Naive thymus-derived CD4-positive, alpha-beta T cell (primary cell): Measurements from ENCODE around the gene EOLA2. TPM values are rescaled to one million over a fixed set of nuclear protein-coding genes. Genes with fewer than 3 reads are reported as not detected.

Experiments used
- ATAC-seq: fragments of 150-1000 bp; cut with Tn5 transposase; 2 replicates; pipeline ENCODE4 v1.10.0; 2021; ENCODE audit warnings: mild to moderate bottlenecking, moderate library complexity
- CTCF ChIA-PET: fragments of 350-600 bp; sonication (Branson Sonifier 250); formaldehyde crosslinking; loops from one replicate; lab custom pipeline; 2021; ENCODE audit warnings: antibody characterized with exemption; lab: Charles Lee
- POLR2A ChIA-PET: fragments of 350-600 bp; sonication (Branson Sonifier 250); formaldehyde crosslinking; loops from one replicate; lab custom pipeline; 2021; ENCODE audit warnings: antibody characterized with exemption, inconsistent platforms; lab: Charles Lee
- DNase-seq, 9 donors: peaks; one replicate each; pipeline versions ENCODE4 v3.0.0 to v3.0.0-alpha.2; 2020 to 2022; ENCODE audit warnings: mixed read lengths in 1 of 9
- H3K27ac ChIP-seq: one replicate; pipeline ENCODE4 v1.7.0; 2013; ENCODE audit warnings: mild to moderate bottlenecking, low read depth, low read length, moderate library complexity
- H3K27me3 ChIP-seq, 2 donors: one replicate each; pipeline ENCODE4 v1.7.0; 2013; ENCODE audit warnings: low read length in 2 of 2, mild to moderate bottlenecking in 2 of 2, moderate library complexity in 2 of 2; ENCODE audit not compliant: control insufficient read depth in 2 of 2, insufficient read depth in 2 of 2
- H3K36me3 ChIP-seq, 3 experiments: 1 replicate in 2 of 3; 2 replicates in 1 of 3; pipeline ENCODE4 v1.7.0; 2013; ENCODE audit warnings: low read length in 3 of 3, mild to moderate bottlenecking in 3 of 3, moderate library complexity in 1 of 3; ENCODE audit not compliant: insufficient read depth in 3 of 3, control insufficient read depth in 2 of 3
- H3K4me1 ChIP-seq, 2 donors: one replicate each; pipeline ENCODE4 v1.7.0; 2013; ENCODE audit warnings: low read length in 2 of 2, mild to moderate bottlenecking in 2 of 2, moderate library complexity in 1 of 2; ENCODE audit not compliant: control insufficient read depth in 2 of 2, insufficient read depth in 2 of 2
- H3K4me3 ChIP-seq: 2 replicates; pipeline ENCODE4 v1.7.0; 2013; ENCODE audit warnings: mild to moderate bottlenecking, low read length
- H3K9me3 ChIP-seq, 3 experiments: 1 replicate in 2 of 3; 2 replicates in 1 of 3; pipeline ENCODE4 v1.7.0; 2013; ENCODE audit warnings: low read length in 3 of 3; ENCODE audit not compliant: control insufficient read depth in 2 of 3
- H3K27ac Mint-ChIP-seq, 9 donors: one replicate each; pipeline ENCODE4 v1.8.0; 2020 to 2022; ENCODE audit warnings: mixed read lengths in 9 of 9, mild to moderate bottlenecking in 8 of 9, moderate library complexity in 5 of 9, inconsistent platforms in 2 of 9
- H3K27me3 Mint-ChIP-seq, 5 donors: one replicate each; pipeline ENCODE4 v1.8.0; 2021 to 2022; ENCODE audit warnings: mixed read lengths in 5 of 5, mild to moderate bottlenecking in 1 of 5
- H3K36me3 Mint-ChIP-seq, 5 donors: one replicate each; pipeline ENCODE4 v1.8.0; 2020 to 2022; ENCODE audit warnings: mixed read lengths in 5 of 5, mild to moderate bottlenecking in 3 of 5, inconsistent platforms in 1 of 5
- H3K4me1 Mint-ChIP-seq, 7 donors: one replicate each; pipeline ENCODE4 v1.8.0; 2020 to 2022; ENCODE audit warnings: mixed read lengths in 7 of 7, mild to moderate bottlenecking in 3 of 7, inconsistent platforms in 1 of 7
- H3K4me3 Mint-ChIP-seq, 10 donors: one replicate each; pipeline ENCODE4 v1.8.0; 2020 to 2022; ENCODE audit warnings: mild to moderate bottlenecking in 10 of 10, mixed read lengths in 10 of 10, moderate library complexity in 6 of 10, inconsistent platforms in 2 of 10
- H3K9me3 Mint-ChIP-seq, 11 donors: one replicate each; pipeline ENCODE4 v1.8.0; 2020 to 2022; ENCODE audit warnings: mixed read lengths in 11 of 11, mild to moderate bottlenecking in 4 of 11, inconsistent platforms in 1 of 11, moderate library complexity in 1 of 11
- intact Hi-C, 2 donors: fragments of 100-400 bp; cut with micrococcal nuclease; formaldehyde crosslinking; loops; one replicate each; pipeline ENCODE4 v1.15.1; 2023
- polyA plus RNA-seq, 2 donors: library from polyadenylated mRNA; unstranded; fragments of 300-500 nt; fragmentation: Illumina TruSeq; gene quantifications; one replicate each; pipeline ENCODE4 v1.2.3, GENCODE V29; 2021
- total RNA-seq, 6 experiments: library from RNA in 5 of 6; stranded (reverse) in 5 of 6; gene quantifications; 1 replicate in 5 of 6; 2 replicates in 1 of 6; pipeline ENCODE4 v1.2.3 and lab custom pipeline; 2021 to 2026

Gene EOLA2
- total and polyA plus RNA-seq, 7 experiments from 2014 or later = 23.3 to 59.1 (median 45.3) TPM

DNA sequence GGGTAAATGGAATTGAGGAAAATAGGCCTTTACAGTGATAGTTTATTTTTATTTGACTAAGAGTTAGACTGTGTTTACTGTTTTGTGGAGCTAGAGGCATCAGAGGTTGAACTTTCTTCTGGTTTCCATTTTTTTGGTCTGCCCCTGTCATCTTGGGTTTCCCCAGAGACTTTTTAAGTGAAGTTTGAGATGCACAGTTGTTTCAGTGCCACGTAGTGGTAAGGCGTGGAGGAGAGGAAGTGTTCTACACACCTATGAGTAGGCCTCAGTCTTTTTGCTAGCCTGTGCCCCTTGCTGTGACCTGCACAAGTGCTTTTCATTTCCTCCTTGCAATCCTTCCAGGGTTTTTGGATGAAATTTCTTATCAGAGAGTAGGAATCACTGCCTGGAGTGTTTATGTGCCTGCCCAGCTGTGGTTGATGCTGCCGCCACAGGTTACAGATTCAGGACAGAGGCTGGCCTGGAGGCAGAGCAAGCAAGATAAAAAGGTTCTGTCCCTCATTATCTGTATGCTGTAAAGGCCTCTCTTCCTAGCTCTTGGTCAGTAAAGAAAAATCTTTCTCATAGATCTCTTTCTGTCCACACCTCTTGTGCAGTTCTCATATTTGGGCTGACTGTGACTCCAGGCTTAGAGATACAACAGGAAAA, 21.4 kb downstream of the EOLA2 start:
- Mint-ChIP-seq H3K4me1 (peaks cover 0 to 7% (median 0%) of the 10 kb centered on the region in 7 donors), H3K36me3 (peaks cover 0 to 9% (median 0%) of the 10 kb centered on the region in 5 donors), H3K27me3 (no peaks in the 10 kb centered on the region), H3K27ac (peak overlapping the region in 1 of 9 donors; percentile 75), H3K4me3 (no peak overlapping the region), H3K9me3 (peaks cover 0 to 9% (median 4%) of the 10 kb centered on the region in 11 donors)
- Histone ChIP-seq H3K36me3 (no peaks in the 10 kb centered on the region), H3K27me3 (no peaks in the 10 kb centered on the region), H3K27ac (no peak overlapping the region), H3K4me3 (no peak overlapping the region), H3K9me3 (no peaks in the 10 kb centered on the region), H3K4me1 (no peaks in the 10 kb centered on the region)
- DNase-seq (no peak), ATAC-seq (peak; percentile 27)
- CTCF ChIA-PET = interaction anchor here (0.6 kb wide), 1 partner anchor 442 kb away, joined by 3 read pairs; no protein-coding TSS in a partner anchor
- intact Hi-C loops = no loop called here
- POLR2A ChIA-PET = interaction anchor here (1.0 to 1.2 kb wide), 2 partner anchors 23 to 412 kb away, joined by 3 to 4 read pairs; no protein-coding TSS in a partner anchor

DNA sequence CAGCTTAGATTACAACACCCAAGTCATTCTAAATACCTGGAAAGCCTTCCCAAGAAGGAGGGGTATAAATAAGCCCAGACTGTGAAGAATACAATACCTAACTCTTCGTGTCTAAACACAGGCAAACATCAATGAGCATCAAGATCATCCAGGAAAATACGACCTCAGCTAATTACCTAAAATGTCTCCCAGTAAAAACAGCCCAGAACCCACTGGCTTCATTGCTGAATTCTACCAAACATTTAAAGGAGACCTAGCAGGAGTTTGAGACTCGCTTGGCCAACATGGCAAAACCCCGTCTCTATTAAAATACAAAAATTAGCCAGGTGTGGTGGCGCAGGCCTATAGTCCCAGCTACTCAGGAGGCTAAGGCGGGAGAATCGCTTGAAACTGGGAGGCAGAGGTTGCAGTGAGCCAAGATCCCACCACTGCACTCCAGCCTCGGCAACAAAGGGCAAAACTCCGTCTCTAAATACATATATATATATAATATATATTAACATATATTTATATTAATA, 28.1 kb downstream of the EOLA2 start:
- Histone ChIP-seq H3K4me3 (no peak overlapping the region), H3K27me3 (no peaks in the 10 kb centered on the region), H3K27ac (no peak overlapping the region), H3K4me1 (no peaks in the 10 kb centered on the region), H3K36me3 (no peaks in the 10 kb centered on the region), H3K9me3 (no peaks in the 10 kb centered on the region)
- H3K27me3 Mint-ChIP-seq = peaks cover 0 to 2% (median 0%) of the 10 kb centered on the region in 5 donors
- H3K36me3 Mint-ChIP-seq = peaks cover 0 to 9% (median 4%) of the 10 kb centered on the region in 5 donors
- peaks cover 0 to 25% (median 4%) of the 10 kb centered on the region in 11 donors for H3K9me3 Mint-ChIP-seq
- ChIA-PET POLR2A (interaction anchor here (1.2 kb wide), 1 partner anchor 28 kb away, joined by 3 read pairs; the partner anchor contains the start of gene EOLA2), CTCF (no interaction called here)
- no peak for ATAC-seq
- peaks cover 0 to 8% (median 0%) of the 10 kb centered on the region in 7 donors for H3K4me1 Mint-ChIP-seq
- peak overlapping the region in 1 of 10 donors; percentile 30 for H3K4me3 Mint-ChIP-seq
- peak in 1 of 9 donors; percentile 32 for DNase-seq
- H3K27ac Mint-ChIP-seq = peak overlapping the region in 7 of 9 donors; percentile 4 to 86 (median 46)
- intact Hi-C loops = no loop called here

DNA sequence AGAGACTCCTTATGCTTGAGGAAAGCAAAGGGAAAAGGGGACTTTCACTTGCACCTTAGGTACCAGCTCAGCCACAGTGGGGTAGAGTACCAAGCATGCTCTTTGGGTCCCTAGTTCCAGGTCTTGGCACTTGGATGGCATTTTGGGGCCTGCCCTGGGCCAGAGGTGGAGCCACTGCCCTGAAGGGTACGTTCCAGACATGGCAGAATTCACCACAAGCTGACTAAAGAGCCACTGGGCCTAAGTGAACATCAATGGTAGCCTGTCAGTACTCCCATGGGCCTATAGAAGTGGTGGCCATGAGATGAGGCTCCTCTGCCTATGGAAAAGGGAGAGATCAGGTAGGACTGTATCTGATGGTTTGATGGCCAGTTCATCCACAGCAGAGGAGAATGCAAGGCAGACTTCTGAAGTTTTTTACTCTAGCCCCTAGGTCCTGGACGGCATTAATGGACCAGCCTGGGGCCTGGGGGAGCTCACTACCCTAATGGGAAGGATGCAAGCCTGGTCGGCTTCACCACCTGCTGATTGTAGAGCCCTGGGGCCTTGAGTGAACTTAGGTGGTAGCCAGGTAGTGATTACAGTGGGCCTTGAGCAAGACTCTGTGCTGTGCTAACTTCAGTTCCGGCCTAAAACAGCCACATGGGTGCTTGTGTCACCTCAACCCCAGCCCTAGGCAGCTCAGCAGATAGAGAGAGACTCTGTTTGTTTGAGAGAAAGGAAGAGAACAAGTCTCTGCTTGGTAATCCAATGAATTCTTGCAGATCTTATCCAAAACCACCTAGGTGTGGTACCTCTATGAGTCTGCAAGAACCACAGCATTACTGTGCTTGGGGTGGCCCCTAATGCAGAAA, 28.7 kb downstream of the EOLA2 start:
- Histone ChIP-seq H3K27me3 (no peaks in the 10 kb centered on the region), H3K27ac (no peak overlapping the region), H3K4me3 (no peak overlapping the region), H3K36me3 (no peaks in the 10 kb centered on the region), H3K4me1 (no peaks in the 10 kb centered on the region), H3K9me3 (no peaks in the 10 kb centered on the region)
- peak; percentile 45 for ATAC-seq
- Mint-ChIP-seq H3K4me3 (peak overlapping the region in 1 of 10 donors; percentile 30), H3K36me3 (peaks cover 0 to 9% (median 4%) of the 10 kb centered on the region in 5 donors), H3K9me3 (peaks cover 0 to 25% (median 4%) of the 10 kb centered on the region in 11 donors), H3K27me3 (peaks cover 0 to 2% (median 0%) of the 10 kb centered on the region in 5 donors), H3K4me1 (peaks cover 0 to 11% (median 0%) of the 10 kb centered on the region in 7 donors), H3K27ac (peak overlapping the region in 7 of 9 donors; percentile 4 to 86 (median 46))
- CTCF ChIA-PET = no interaction called here
- intact Hi-C loops = no loop called here
- POLR2A ChIA-PET = interaction anchor here (1.2 kb wide), 1 partner anchor 28 kb away, joined by 3 read pairs; the partner anchor contains the start of gene EOLA2
- DNase-seq = peak in 5 of 9 donors; percentile 16 to 63 (median 22)

DNA sequence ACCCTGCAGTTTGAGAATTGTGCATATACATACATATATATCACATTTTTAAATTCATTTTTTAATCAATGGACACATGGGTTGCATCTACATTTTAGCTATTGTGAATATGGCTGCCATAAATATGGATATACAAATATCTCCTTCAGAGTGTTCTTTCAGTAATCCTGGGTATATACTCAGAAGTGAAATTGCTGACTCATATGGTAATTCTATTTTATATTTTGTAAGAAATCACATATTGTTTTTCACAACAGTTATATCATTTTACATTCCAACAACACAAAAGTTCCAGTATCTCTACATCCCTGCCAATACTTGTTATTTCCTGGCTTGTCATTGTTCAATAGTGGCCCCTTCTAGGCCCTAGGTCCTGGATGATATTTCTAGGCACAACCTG, 29.6 kb downstream of the EOLA2 start:
- peaks cover 0 to 15% (median 0%) of the 10 kb centered on the region in 7 donors for H3K4me1 Mint-ChIP-seq
- Histone ChIP-seq H3K4me1 (no peaks in the 10 kb centered on the region), H3K27ac (no peak overlapping the region), H3K4me3 (no peak overlapping the region), H3K36me3 (no peaks in the 10 kb centered on the region), H3K9me3 (no peaks in the 10 kb centered on the region), H3K27me3 (no peaks in the 10 kb centered on the region)
- peaks cover 0 to 25% (median 5%) of the 10 kb centered on the region in 11 donors for H3K9me3 Mint-ChIP-seq
- H3K36me3 Mint-ChIP-seq = peaks cover 0 to 4% (median 4%) of the 10 kb centered on the region in 5 donors
- DNase-seq = no peak
- H3K4me3 Mint-ChIP-seq = no peak overlapping the region
- ChIA-PET CTCF (no interaction called here), POLR2A (interaction anchor here (0.7 kb wide), 1 partner anchor 12 kb away, joined by 3 read pairs; no protein-coding TSS in a partner anchor)
- intact Hi-C loops = no loop called here
- peaks cover 0 to 2% (median 0%) of the 10 kb centered on the region in 5 donors for H3K27me3 Mint-ChIP-seq
- no peak for ATAC-seq
- no peak overlapping the region for H3K27ac Mint-ChIP-seq

DNA sequence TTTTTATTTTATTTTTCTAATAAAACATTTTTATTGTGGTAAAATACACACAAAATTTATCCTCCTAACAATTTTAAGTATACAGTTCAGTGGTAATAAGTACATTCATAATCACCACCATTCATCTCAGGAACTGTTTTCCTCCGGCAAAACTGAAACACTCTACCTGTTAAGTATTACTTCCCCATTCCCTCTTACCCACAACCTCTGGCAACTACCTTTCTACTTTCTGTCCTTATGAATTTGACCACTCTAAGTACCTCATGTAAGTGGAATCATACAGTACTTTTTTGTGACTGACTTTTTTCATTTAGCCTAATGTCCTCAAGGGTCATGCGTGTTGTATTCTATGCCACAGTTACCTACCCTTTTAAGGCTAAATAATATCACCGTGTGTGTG, 30.0 kb downstream of the EOLA2 start:
- no peak overlapping the region for H3K4me3 Mint-ChIP-seq
- H3K36me3 ChIP-seq = no peaks in the 10 kb centered on the region
- no peaks in the 10 kb centered on the region for H3K4me1 ChIP-seq
- no peak for DNase-seq
- peaks cover 0 to 2% (median 0%) of the 10 kb centered on the region in 5 donors for H3K27me3 Mint-ChIP-seq
- peaks cover 0 to 4% (median 0%) of the 10 kb centered on the region in 5 donors for H3K36me3 Mint-ChIP-seq
- CTCF ChIA-PET = no interaction called here
- no peaks in the 10 kb centered on the region for H3K9me3 ChIP-seq
- no peak overlapping the region for H3K27ac Mint-ChIP-seq
- intact Hi-C loops = no loop called here
- ATAC-seq = no peak
- peaks cover 0 to 15% (median 0%) of the 10 kb centered on the region in 7 donors for H3K4me1 Mint-ChIP-seq
- no peak overlapping the region for H3K4me3 ChIP-seq
- H3K27ac ChIP-seq = no peak overlapping the region
- H3K27me3 ChIP-seq = no peaks in the 10 kb centered on the region
- POLR2A ChIA-PET = interaction anchor here (0.7 kb wide), 1 partner anchor 12 kb away, joined by 3 read pairs; no protein-coding TSS in a partner anchor
- peaks cover 0 to 25% (median 4%) of the 10 kb centered on the region in 11 donors for H3K9me3 Mint-ChIP-seq
